GM21367 (cell line): Measurements from ENCODE around the gene CLDN6.

Experiments used
- ATAC-seq: cut with Tn5 transposase; IDR thresholded peaks from one replicate; pipeline ENCODE4 v1.9.1; 2021; ENCODE audit not compliant: unreplicated experiment

The CLDN6 gene

DNA sequence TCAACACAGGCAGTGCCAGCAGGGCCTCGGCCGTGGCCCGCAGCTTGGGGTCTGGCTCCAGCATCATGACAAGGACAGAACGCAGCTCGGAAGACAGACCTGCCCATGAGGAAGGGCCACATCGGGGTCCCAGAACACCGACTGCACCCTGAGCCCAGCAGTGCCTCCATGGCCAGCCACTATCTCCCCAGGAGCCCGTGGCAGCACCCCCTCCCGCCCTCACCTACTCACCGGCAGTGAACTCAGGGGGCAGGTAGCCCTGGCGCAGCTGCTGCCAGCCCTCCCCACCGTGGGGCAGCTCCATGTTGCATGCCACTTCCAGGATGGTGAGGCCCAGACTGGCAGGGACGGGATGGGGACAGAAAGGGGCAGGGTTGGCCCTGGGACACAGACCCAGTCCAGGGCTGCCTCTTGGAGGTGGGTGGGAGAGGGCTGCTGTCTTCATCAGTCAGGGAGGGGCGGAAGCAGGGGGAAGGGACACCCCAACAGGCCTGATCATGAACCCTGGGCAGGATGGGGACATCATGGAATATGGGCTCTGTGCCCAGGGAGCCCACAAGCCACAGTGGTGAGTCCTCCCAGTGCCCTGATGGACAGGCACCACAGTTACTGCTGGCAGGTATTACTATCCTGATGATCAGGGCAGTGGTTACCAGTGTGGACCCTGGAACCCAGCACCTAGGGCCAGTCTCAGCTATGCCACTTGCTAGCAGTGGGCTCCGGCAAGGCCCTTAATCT is 43.5 kb downstream of the CLDN6 start:
- ATAC-seq, result no peak

DNA sequence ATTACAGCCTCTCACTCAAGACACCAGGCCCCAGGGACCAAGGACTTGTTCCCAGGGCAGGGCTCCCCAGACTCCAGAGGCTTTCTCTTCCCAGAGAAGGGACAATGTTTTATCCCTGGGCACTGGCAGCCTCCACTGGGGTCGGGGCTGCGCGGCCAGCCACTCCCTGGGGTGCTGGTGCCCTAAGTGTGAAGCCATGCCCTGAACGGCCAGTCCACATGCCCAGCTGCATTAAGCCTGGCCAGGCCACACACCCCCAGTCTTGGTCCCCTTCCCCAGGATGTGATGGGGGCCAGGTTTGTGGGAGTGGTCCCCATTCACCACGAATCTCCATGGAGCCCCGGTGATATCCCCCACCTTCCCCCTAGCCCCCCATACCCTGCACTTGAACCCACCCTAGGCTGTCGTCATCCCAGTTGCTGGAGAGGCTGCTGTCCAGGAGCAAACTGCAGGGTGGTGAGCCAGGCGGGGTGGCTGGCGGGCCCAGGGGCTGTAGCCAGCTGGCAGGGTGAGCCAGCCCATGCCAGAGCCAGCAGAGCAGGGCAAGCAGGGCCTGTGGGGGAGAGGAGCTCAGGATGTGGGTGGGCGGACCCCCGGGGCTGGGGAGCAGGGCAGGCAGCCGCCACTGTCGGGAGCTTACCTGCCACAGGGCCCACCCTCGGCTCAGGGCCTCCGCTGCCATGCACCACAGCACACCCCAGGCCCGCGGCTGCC is 44.2 kb downstream of the CLDN6 start:
- ATAC-seq, result no peak

DNA sequence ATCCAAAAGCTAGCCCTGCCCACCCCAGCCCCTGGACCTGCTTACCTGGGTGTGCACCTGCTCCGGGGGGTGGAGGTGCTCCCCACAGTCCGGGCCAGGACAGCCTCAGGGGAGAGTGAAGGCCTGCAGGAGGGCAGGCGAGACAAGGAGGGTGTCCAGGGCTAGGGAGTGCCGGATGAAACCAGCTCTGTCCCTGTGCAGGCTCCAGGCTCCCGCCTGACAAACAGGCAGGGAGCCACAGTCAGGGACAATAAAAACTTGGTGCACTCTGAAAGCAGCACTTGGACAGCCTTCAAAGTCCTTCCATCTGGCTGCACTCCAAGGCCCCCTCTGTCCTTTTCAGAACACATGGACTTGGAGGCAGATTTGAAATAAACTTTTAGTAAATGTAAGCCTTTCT is 44.9 kb downstream of the CLDN6 start:
- no peak for ATAC-seq

DNA sequence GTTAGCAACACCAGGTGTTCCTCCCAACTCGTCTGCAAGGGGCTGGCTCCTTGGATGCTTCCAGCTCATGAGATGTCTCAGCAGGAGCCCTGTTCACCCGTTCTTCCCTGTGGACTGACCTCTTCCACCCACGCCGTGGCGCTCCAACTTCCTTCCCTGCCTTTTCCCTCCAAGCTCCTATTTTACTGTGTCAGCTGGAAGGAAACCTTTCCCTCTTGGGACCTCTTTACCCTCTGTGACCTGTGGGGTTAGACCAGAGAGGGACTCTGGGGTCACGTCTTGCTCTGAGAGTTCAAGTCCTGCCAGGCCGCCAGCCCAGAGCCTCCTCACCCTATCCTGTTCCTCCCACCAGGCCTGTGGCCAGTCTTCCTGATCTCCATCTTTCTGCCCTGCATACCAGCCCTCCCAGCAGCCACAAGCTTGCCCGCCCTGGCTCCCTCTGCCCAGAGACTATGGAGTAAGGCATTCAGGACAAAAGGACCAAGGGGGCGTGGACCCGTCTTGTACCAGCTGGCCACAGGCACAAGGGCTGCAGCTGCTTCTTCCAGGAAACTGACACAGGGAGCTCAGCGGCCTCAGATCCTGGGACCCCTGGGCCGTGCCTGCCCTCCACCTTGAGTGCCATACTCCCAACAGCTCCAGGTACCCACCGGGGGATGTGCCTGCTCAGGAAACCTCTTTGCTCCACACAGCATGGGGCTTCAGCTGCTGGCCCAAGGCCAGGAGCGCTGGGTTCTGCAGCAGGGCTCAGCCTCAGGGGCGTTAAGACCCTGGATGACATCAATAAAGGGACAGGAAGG is 45.8 kb downstream of the CLDN6 start:
- no peak for ATAC-seq

DNA sequence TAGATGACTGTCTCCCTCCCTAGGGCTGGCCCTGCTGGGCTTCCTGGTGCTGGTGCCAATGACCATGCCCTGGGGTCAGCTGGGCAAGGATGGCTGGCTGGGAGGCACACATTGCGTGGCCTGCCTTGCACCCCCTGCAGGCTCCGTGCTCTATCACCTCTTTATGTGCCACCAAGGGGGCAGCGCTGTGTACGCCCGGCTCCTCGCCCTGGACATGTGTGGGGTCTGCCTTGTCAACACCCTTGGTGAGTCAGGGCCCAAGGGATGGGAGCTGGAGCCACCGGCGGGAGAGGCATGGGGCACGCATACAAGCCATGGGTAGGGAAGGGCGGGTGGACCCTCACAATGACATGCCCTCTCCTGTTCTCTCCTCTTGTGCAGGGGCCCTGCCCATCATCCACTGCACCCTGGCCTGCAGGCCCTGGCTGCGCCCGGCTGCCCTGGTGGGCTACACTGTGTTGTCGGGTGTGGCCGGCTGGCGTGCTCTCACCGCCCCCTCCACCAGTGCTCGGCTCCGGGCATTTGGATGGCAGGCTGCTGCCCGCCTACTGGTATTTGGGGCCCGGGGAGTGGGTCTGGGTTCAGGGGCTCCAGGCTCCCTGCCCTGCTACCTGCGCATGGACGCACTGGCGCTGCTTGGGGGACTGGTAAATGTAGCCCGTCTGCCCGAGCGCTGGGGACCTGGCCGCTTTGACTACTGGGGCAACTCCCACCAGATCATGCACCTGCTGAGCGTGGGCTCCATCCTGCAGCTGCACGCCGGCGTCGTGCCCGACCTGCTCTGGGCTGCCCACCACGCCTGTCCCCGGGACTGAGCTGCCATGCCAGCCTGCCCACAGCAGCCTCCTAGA is 46.6 kb downstream of the CLDN6 start:
- ATAC-seq, result no peak

DNA sequence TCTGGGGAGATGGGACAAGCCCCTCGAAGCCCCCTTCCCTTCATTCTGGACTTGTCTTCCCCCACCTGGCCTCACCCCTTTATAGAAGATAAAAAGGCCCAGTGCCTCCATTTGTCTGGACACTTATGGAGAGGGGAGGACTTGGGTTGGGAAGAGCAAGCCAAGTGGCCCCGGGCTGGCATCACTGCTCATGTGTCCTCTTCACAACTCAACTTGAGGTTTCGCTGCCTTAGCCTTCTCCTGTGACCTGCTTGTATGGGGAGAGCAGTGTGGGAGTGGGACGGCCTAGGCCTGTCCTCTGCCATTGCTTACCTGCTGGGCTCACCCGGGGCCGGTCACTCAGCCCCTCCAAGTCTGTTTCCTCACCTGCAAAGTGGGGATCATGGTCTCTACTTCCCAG is 47.4 kb downstream of the CLDN6 start:
- no peak for ATAC-seq

DNA sequence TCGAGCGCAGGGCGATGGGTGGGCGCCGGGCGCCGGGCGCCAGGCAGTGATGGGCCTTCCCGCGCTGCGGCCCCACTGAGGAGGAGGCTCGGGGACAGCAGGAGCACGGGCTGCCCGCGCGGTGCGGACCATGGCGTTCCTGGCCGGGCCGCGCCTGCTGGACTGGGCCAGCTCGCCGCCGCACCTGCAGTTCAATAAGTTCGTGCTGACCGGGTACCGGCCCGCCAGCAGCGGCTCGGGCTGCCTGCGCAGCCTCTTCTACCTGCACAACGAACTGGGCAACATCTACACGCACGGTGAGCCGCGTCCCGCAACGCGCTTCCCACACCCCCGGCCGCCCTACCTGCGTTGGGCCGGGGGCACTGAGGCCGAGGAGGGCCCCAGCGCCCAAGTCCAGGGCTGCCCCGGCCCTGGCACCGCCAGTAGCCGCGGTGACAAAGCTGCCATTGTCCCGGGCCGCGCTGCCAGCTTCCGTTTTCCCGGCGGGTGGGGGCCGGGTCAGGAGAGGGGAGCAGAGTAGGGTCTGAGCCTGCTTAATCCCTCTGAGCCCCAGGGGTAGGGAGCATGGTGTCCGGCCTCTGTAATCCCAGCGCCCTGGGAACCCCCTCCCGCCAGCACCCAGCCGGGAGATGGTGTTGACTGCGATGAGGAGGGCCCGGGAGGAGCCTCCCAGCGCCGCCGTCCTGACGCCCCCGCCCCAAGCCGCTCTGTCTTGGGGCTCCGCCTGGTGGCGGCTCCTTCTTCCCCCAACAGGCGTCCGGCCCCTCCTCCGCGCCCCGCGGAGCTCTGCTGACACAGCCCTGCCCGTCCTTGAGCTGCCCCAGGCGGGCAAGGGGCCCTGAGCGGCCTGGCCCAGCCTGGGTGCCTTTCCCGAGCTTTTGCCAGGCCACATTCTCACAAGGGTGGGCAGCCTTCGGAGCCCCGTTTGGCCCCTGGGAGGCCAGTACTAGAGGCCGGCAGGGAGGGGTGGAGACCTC is 48.1 kb downstream of the CLDN6 start:
- ATAC-seq, result peak; percentile 4

DNA sequence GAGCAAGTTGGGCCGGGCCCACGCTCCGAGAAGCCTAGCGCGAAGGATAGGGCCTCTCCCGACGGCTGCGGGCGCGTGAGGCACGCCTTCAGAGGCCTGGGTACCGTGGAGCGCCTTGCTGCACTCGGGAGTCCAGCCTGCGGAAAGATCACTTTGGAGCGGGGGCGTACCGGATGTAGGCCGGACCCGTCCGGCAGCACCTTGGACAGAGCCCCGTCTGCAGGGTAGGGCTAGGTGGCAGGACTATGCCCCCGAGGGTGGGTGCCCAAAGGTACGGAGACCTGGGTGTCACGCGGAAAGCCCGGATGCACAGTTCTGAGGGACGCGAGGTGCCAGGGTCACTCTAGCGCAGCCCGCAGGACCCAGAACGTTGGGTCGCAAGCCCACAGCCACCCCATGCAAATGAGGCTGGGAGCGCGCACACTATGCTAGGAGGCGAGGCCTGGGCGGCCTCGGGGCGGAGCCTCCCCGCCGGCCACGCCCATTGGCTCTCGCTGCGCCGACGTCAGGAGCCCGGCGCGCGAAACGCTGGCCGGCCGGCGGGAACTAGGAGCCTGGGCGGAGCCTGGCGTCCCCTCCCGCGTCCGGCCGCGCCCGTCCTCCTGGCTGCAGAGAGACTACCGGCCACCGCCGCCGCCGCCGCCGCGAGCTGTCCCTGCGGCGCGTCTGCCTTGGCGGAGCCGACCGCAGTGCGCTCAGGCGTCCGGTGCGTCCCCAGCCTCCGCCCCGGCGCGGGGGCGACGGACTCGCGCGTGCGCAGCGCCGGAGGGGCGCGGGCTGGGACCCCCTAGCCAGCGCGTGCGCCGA is 49.0 kb downstream of the CLDN6 start, which contains the start of gene PAQR4:
Gene PAQR4, plus strand, starts transcription at position 611 of the 807 bp plus-strand sequence. CDS start 327 bp downstream, outside the sequence.
- peak; percentile 60 for ATAC-seq

DNA sequence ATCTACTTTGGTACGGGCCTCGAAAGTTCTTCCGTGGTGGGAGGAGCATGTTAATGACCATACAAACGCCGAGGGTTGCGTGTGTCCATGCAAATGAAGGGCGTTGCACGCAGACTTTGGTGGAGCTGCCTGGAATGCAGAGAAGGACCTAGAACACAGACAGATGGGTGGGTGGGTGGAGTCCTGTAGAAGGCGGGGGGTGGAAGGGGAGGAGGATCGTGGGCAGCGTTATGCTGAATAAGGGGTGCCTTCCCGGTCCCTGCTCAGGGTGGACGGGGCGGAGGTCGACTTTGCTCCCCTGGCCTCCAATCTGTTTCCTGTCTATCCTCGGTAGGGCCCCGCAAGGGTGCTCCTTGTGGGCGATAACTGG is 49.6 kb downstream of the CLDN6 start:
- no peak for ATAC-seq

DNA sequence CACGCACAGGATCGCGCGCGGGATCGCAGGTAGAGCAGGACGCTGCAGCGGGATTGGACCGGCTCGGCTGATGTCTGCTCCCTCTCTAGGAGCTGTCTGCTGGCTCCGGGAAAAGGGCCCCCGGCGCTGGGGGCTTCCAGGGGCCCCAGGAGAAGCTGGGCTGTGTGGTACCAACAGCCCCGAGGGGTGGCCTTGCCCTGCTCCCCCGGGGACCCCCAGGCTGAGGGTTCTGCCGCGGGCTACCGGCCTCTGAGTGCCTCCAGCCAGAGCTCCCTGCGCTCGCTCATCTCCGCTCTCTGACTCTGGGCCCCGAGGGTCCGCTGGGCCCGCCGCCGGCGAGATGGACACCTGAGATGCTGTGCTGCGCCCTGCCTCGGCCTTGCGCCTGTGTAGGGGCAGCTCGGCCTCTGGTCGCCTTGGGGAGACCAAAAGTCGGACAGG is 50.2 kb downstream of the CLDN6 start:
- ATAC-seq, result no peak

DNA sequence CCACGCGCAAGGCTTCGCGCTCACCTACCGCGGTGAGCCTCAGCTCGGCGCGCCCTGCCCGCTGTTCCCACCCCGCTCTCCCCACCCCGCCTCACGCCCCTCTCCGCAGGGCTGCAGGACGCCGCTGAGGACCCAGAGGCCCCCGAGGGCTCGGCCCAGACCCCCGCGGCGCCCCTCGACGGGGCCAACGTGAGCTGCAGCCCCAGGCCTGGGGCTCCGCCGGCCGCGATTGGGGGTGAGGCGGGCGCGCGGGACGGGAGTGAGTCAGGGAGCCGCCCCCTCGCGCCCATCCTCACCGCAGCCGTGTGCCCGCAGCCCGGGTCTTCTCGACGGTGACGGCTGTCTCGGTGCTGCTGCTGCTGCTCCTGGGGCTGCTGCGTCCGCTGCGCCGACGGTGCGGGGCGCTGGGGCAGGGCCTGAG is 50.8 kb downstream of the CLDN6 start:
- no peak for ATAC-seq

DNA sequence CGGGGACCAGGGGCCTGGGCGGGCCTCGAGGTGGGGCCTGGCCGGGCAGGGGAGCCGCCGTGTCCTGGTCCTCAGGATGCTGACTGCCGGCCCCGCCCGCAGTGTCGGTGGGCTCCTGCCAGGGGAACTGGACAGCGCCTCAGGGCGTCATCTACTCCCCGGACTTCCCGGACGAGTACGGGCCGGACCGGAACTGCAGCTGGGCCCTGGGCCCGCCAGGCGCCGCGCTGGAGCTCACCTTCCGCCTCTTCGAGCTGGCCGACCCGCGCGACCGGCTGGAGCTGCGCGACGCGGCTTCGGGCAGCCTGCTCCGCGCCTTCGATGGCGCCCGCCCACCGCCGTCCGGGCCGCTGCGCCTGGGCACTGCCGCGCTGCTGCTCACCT is 51.2 kb downstream of the CLDN6 start:
- ATAC-seq, result no peak

DNA sequence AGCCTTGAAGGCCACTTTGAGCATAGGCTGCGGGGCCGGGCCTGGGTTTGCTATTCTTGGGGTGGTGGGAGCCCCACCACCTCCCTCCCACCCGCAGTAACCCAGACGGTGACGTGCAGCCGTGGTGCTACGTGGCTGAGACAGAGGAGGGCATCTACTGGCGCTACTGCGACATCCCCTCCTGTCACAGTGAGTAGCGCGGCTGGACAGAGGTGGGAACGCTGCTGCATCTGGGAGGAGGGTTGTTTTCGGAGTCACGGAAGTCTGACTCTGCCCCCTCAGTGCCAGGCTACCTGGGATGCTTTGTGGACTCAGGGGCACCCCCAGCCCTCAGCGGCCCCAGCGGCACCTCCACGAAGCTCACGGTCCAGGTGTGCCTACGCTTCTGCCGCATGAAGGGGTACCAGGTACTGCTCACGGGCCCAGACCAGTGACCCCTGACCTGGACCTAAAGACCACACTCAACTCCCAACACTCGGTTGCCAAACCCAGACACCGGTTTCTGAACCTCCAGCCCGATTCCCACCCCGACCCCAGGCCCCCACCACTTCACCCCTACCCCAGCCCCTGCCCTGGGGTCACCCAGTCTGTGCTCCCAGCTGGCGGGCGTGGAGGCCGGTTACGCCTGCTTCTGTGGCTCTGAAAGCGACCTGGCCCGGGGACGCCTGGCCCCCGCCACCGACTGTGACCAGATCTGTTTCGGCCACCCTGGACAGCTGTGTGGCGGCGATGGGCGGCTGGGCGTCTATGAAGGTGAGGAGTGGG is 51.8 kb downstream of the CLDN6 start:
- no peak for ATAC-seq
